Endothelial cell of umbilical vein (primary cell): ENCODE measurements around the gene CCDC126.

ENCODE experiments used
- EZH2 ChIP-seq: IDR thresholded peaks from 2 replicates; pipeline ENCODE4 v1.6.1; 2012; ENCODE audit warnings: borderline replicate concordance, low read depth, mild to moderate bottlenecking, moderate library complexity, low read length, inconsistent platforms; ENCODE audit not compliant: severe bottlenecking
- POLR2A ChIP-seq: IDR thresholded peaks from 2 replicates; pipeline ENCODE4 v1.6.1; 2012; ENCODE audit warnings: low read depth, mild to moderate bottlenecking, control low read depth, low read length
- TF ChIP-seq, protein P1 (sequence below), 2 donors: IDR thresholded peaks; 1 replicate in 1 of 2; 2 replicates in 1 of 2; pipeline ENCODE4 v1.5.1; 2011; ENCODE audit warnings: low read length in 2 of 2, mild to moderate bottlenecking in 2 of 2, moderate library complexity in 2 of 2, control low read depth in 1 of 2, inconsistent platforms in 1 of 2, low read depth in 1 of 2; ENCODE audit not compliant: insufficient read depth in 1 of 2; ENCODE audit errors: extremely low read depth in 1 of 2

GRCh38 chr7:23679898-23680413, 82.8 kb downstream of the CCDC126 start, which contains the start of gene FAM221A:
- TF ChIP-seq, protein P1, sequence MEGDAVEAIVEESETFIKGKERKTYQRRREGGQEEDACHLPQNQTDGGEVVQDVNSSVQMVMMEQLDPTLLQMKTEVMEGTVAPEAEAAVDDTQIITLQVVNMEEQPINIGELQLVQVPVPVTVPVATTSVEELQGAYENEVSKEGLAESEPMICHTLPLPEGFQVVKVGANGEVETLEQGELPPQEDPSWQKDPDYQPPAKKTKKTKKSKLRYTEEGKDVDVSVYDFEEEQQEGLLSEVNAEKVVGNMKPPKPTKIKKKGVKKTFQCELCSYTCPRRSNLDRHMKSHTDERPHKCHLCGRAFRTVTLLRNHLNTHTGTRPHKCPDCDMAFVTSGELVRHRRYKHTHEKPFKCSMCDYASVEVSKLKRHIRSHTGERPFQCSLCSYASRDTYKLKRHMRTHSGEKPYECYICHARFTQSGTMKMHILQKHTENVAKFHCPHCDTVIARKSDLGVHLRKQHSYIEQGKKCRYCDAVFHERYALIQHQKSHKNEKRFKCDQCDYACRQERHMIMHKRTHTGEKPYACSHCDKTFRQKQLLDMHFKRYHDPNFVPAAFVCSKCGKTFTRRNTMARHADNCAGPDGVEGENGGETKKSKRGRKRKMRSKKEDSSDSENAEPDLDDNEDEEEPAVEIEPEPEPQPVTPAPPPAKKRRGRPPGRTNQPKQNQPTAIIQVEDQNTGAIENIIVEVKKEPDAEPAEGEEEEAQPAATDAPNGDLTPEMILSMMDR (IDR thresholded peaks at IDR 0.05; ENCODE audit: extremely low read depth in 1 of 2, insufficient read depth in 1 of 2, low read depth in 1 of 2, low read length in 2 of 2): peak; percentile 70 to 89
- no peak for TF ChIP-seq POLR2A
- TF ChIP-seq EZH2: no peak
